Karpas-422 (cell line): ENCODE measurements around the gene KIF3C. TPM values are rescaled to one million over a fixed set of nuclear protein-coding genes. Genes with fewer than 3 reads are reported as not detected.

Source experiments
- DNase-seq: peaks from one replicate; pipeline ENCODE4 v3.0.0-alpha.2; 2015
- H2AFZ ChIP-seq: fragments of 200-600 bp; sonication (generic); 2 replicates; pipeline ENCODE4 v1.6.1; 2014; ENCODE audit warnings: antibody characterized with exemption, low read length, mixed read lengths
- H3K27ac ChIP-seq: fragments of 200-600 bp; sonication (generic); 2 replicates; pipeline ENCODE4 v1.5.1; 2014; ENCODE audit warnings: mild to moderate bottlenecking, low read length, moderate library complexity
- H3K27me3 ChIP-seq: fragments of 200-600 bp; sonication (generic); 2 replicates; pipeline ENCODE4 v1.6.1; 2014; ENCODE audit warnings: low read length, mixed read lengths
- H3K36me3 ChIP-seq: fragments of 200-600 bp; sonication (generic); 2 replicates; pipeline ENCODE4 v1.6.1; 2014; ENCODE audit warnings: low read length, mixed read lengths; ENCODE audit not compliant: insufficient read depth
- H3K4me1 ChIP-seq: fragments of 200-600 bp; sonication (generic); 2 replicates; pipeline ENCODE4 v1.6.1; 2014; ENCODE audit warnings: mild to moderate bottlenecking, low read length, mixed read lengths
- H3K4me2 ChIP-seq: fragments of 200-600 bp; sonication (generic); 2 replicates; pipeline ENCODE4 v1.6.1; 2014; ENCODE audit warnings: low read length, low read depth, mild to moderate bottlenecking; ENCODE audit not compliant: poor library complexity, severe bottlenecking
- H3K4me3 ChIP-seq: fragments of 200-600 bp; sonication (generic); 2 replicates; pipeline ENCODE4 v1.5.1; 2014; ENCODE audit warnings: mild to moderate bottlenecking, antibody characterized with exemption, low read length, mixed read lengths
- H3K79me2 ChIP-seq: fragments of 200-600 bp; sonication (generic); 2 replicates; pipeline ENCODE4 v1.6.1; 2014; ENCODE audit warnings: mild to moderate bottlenecking, low read length, mixed read lengths
- H3K9ac ChIP-seq: fragments of 200-600 bp; sonication (generic); 2 replicates; pipeline ENCODE4 v1.6.0; 2014; ENCODE audit warnings: low read length
- H3K9me2 ChIP-seq: fragments of 200-600 bp; sonication (generic), shearing (Covaris generic); replicated peaks from 2 replicates; pipeline ENCODE4 v1.6.0; 2014; ENCODE audit warnings: mild to moderate bottlenecking, low read length, moderate library complexity; ENCODE audit not compliant: insufficient read depth
- H3K9me3 ChIP-seq: fragments of 300-700, 200-600 bp; sonication (generic); 2 replicates; pipeline ENCODE4 v1.6.1; 2014; ENCODE audit warnings: low read length, mixed read lengths
- H4K20me1 ChIP-seq: fragments of 200-600 bp; sonication (generic); 2 replicates; pipeline ENCODE4 v1.6.1; 2014; ENCODE audit warnings: mild to moderate bottlenecking, antibody characterized with exemption, low read length, low read depth; ENCODE audit not compliant: insufficient read depth
- total RNA-seq: library from RNA; depleted of rRNA; stranded (reverse); fragments of >200 nt; shearing (Covaris generic); gene quantifications from 2 replicates; pipeline ENCODE4 v1.2.3, GENCODE V29; 2014; ENCODE audit warnings: low replicate concordance

Gene KIF3C
- total RNA-seq, 1 experiment from 2014 or later: 1.2 TPM

- H3K9me2 ChIP-seq: no peaks in the 10 kb centered on the region
- no peak overlapping the region for H2AFZ ChIP-seq
- no peak overlapping the region for H3K4me3 ChIP-seq
- H3K27me3 ChIP-seq: no peaks in the 10 kb centered on the region
- H3K27ac ChIP-seq: no peak overlapping the region
- no peaks in the 10 kb centered on the region for H4K20me1 ChIP-seq
- no peaks in the 10 kb centered on the region; the same call in 1 of the 2 replicates for H3K4me1 ChIP-seq
- DNase-seq: no peak
- no peaks in the 10 kb centered on the region for H3K36me3 ChIP-seq
- no peaks in the 10 kb centered on the region for H3K9me3 ChIP-seq
- H3K79me2 ChIP-seq: no peaks in the 10 kb centered on the region
- H3K4me2 ChIP-seq: no peak overlapping the region
- no peak overlapping the region for H3K9ac ChIP-seq
Observed at GRCh38 chr2:26016012-26016705, 33.9 kb upstream of the KIF3C start.

GRCh38 chr2:26013668-26014067 is 31.4 kb upstream of the KIF3C start:
- no peak for DNase-seq
- H3K9me3 ChIP-seq: no peaks in the 10 kb centered on the region
- H3K79me2 ChIP-seq: no peaks in the 10 kb centered on the region
- H3K4me1 ChIP-seq: no peaks in the 10 kb centered on the region; the same call in 1 of the 2 replicates
- no peaks in the 10 kb centered on the region for H4K20me1 ChIP-seq
- H3K4me2 ChIP-seq: no peak overlapping the region
- H2AFZ ChIP-seq: no peak overlapping the region
- H3K9ac ChIP-seq: no peak overlapping the region
- no peak overlapping the region for H3K27ac ChIP-seq
- 0 out of 2 replicates have a peak, but pooled peaks cover 4% of the 10 kb centered on the region for H3K27me3 ChIP-seq
- no peaks in the 10 kb centered on the region for H3K9me2 ChIP-seq
- no peaks in the 10 kb centered on the region for H3K36me3 ChIP-seq
- no peak overlapping the region for H3K4me3 ChIP-seq

GRCh38 chr2:26011990-26012856 is 29.9 kb upstream of the KIF3C start:
- Histone ChIP-seq H3K9me3 (no peaks in the 10 kb centered on the region), H3K9me2 (no peaks in the 10 kb centered on the region), H4K20me1 (no peaks in the 10 kb centered on the region), H3K36me3 (no peaks in the 10 kb centered on the region), H3K9ac (no peak overlapping the region), H3K4me1 (no peaks in the 10 kb centered on the region; the same call in 1 of the 2 replicates), H3K27me3 (0 out of 2 replicates have a peak, but pooled peaks cover 4% of the 10 kb centered on the region), H3K27ac (no peak overlapping the region), H2AFZ (no peak overlapping the region), H3K4me3 (no peak overlapping the region), H3K4me2 (no peak overlapping the region), H3K79me2 (no peaks in the 10 kb centered on the region)
- no peak for DNase-seq

- 0 out of 2 replicates have a peak, but pooled peaks cover 4% of the 10 kb centered on the region for H3K27me3 ChIP-seq
- H3K9ac ChIP-seq: no peak overlapping the region
- H2AFZ ChIP-seq: no peak overlapping the region
- DNase-seq: no peak
- no peaks in the 10 kb centered on the region; the same call in 1 of the 2 replicates for H3K4me1 ChIP-seq
- H3K9me3 ChIP-seq: no peaks in the 10 kb centered on the region
- H3K79me2 ChIP-seq: no peaks in the 10 kb centered on the region
- H3K4me3 ChIP-seq: no peak overlapping the region
- H3K27ac ChIP-seq: no peak overlapping the region
- H4K20me1 ChIP-seq: no peaks in the 10 kb centered on the region
- H3K4me2 ChIP-seq: no peak overlapping the region
- H3K36me3 ChIP-seq: no peaks in the 10 kb centered on the region
- H3K9me2 ChIP-seq: no peaks in the 10 kb centered on the region
Observed at GRCh38 chr2:26011609-26011989, 29.3 kb upstream of the KIF3C start.

GRCh38 chr2:26010943-26011342 is 28.6 kb upstream of the KIF3C start:
- no peaks in the 10 kb centered on the region; the same call in 1 of the 2 replicates for H3K4me1 ChIP-seq
- H3K79me2 ChIP-seq: no peaks in the 10 kb centered on the region
- no peaks in the 10 kb centered on the region for H3K9me2 ChIP-seq
- DNase-seq: no peak
- H3K27ac ChIP-seq: no peak overlapping the region
- H4K20me1 ChIP-seq: no peaks in the 10 kb centered on the region
- H3K9me3 ChIP-seq: no peaks in the 10 kb centered on the region
- H3K9ac ChIP-seq: no peak overlapping the region
- H3K27me3 ChIP-seq: 0 out of 2 replicates have a peak, but pooled peaks cover 4% of the 10 kb centered on the region
- no peak overlapping the region for H2AFZ ChIP-seq
- H3K4me2 ChIP-seq: no peak overlapping the region
- no peak overlapping the region for H3K4me3 ChIP-seq
- no peaks in the 10 kb centered on the region for H3K36me3 ChIP-seq

GRCh38 chr2:26009567-26009963 is 27.3 kb upstream of the KIF3C start:
- Histone ChIP-seq H3K4me2 (no peak overlapping the region), H3K9me2 (no peaks in the 10 kb centered on the region), H3K27me3 (0 out of 2 replicates have a peak, but pooled peaks cover 4% of the 10 kb centered on the region), H3K9me3 (no peaks in the 10 kb centered on the region), H4K20me1 (no peaks in the 10 kb centered on the region), H3K9ac (no peak overlapping the region), H3K36me3 (no peaks in the 10 kb centered on the region), H3K4me3 (no peak overlapping the region), H3K79me2 (no peaks in the 10 kb centered on the region), H3K4me1 (no peaks in the 10 kb centered on the region; the same call in 1 of the 2 replicates), H3K27ac (no peak overlapping the region), H2AFZ (no peak overlapping the region)
- DNase-seq: no peak

GRCh38 chr2:26008851-26009566 is 26.7 kb upstream of the KIF3C start:
- Histone ChIP-seq H2AFZ (no peak overlapping the region), H3K9ac (no peak overlapping the region), H3K36me3 (no peaks in the 10 kb centered on the region), H4K20me1 (no peaks in the 10 kb centered on the region), H3K9me2 (no peaks in the 10 kb centered on the region), H3K27ac (no peak overlapping the region), H3K27me3 (0 out of 2 replicates have a peak, but pooled peaks cover 4% of the 10 kb centered on the region), H3K9me3 (no peaks in the 10 kb centered on the region), H3K4me1 (no peaks in the 10 kb centered on the region; the same call in 1 of the 2 replicates), H3K4me3 (no peak overlapping the region), H3K4me2 (no peak overlapping the region), H3K79me2 (no peaks in the 10 kb centered on the region)
- DNase-seq: no peak
